A549 (cell line): ENCODE results near the gene PRPF31.

Experiments
- CBX8 ChIP-seq: fragments of 200-600 bp; sonication (generic); IDR thresholded peaks from 2 replicates; pipeline ENCODE4 v1.6.1; 2016
- EP300 ChIP-seq, 2 experiments: fragments of >200 bp; sonication (Bioruptor Twin); formaldehyde crosslinking; IDR thresholded peaks; 2 replicates in 1 of 2; 3 replicates in 1 of 2; pipeline ENCODE4 v1.6.1; 2016 to 2017
- RARB ChIP-seq: fragments of 250-450 bp; sonication (Bioruptor Pico); IDR thresholded peaks from 2 replicates; pipeline ENCODE4 v1.8.0; 2021; ENCODE audit warnings: mild to moderate bottlenecking, moderate library complexity
- TF ChIP-seq, protein P1 (sequence below): fragments of >200 bp; sonication (Bioruptor Twin); formaldehyde crosslinking; IDR thresholded peaks from 3 replicates; pipeline ENCODE4 v1.5.1; 2016
- TF ChIP-seq, protein P2 (sequence below): fragments of 250-450 bp; sonication (Bioruptor Pico); IDR thresholded peaks from 2 replicates; pipeline ENCODE4 v1.5.0; 2021; ENCODE audit warnings: mild to moderate bottlenecking, moderate library complexity, borderline replicate concordance

DNA sequence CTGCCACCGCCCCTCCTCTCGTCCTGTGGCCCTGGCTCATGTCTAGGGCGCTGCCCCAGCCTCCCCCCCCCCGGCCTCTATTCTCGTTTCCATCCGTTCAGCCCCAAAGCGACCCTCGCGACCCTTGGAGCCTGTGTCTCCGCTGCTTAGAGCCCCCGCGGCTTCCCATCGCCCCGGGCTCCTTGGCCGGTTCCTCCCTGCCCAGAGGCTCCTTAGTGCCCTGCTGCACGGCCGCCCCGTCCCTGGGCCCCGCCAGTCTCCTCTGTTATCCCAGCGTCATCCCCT is 12.8 kb downstream of the PRPF31 start:
- TF ChIP-seq EP300 (IDR thresholded peaks at IDR 0.05) (no peak), RARB (CRISPR knock-in tag) (no peak), CBX8 (no peak)
- TF ChIP-seq, protein P1, sequence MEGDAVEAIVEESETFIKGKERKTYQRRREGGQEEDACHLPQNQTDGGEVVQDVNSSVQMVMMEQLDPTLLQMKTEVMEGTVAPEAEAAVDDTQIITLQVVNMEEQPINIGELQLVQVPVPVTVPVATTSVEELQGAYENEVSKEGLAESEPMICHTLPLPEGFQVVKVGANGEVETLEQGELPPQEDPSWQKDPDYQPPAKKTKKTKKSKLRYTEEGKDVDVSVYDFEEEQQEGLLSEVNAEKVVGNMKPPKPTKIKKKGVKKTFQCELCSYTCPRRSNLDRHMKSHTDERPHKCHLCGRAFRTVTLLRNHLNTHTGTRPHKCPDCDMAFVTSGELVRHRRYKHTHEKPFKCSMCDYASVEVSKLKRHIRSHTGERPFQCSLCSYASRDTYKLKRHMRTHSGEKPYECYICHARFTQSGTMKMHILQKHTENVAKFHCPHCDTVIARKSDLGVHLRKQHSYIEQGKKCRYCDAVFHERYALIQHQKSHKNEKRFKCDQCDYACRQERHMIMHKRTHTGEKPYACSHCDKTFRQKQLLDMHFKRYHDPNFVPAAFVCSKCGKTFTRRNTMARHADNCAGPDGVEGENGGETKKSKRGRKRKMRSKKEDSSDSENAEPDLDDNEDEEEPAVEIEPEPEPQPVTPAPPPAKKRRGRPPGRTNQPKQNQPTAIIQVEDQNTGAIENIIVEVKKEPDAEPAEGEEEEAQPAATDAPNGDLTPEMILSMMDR = no peak
- TF ChIP-seq, protein P2, sequence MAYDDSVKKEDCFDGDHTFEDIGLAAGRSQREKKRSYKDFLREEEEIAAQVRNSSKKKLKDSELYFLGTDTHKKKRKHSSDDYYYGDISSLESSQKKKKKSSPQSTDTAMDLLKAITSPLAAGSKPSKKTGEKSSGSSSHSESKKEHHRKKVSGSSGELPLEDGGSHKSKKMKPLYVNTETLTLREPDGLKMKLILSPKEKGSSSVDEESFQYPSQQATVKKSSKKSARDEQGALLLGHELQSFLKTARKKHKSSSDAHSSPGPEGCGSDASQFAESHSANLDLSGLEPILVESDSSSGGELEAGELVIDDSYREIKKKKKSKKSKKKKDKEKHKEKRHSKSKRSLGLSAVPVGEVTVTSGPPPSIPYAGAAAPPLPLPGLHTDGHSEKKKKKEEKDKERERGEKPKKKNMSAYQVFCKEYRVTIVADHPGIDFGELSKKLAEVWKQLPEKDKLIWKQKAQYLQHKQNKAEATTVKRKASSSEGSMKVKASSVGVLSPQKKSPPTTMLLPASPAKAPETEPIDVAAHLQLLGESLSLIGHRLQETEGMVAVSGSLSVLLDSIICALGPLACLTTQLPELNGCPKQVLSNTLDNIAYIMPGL (CRISPR knock-in tag) = no peak
